Naive thymus-derived CD4-positive, alpha-beta T cell (primary cell): Measurements from ENCODE around the gene SYCP1. TPM values are rescaled to one million over a fixed set of nuclear protein-coding genes. Genes with fewer than 3 reads are reported as not detected.

ENCODE experiments used
- ATAC-seq: fragments of 150-1000 bp; cut with Tn5 transposase; 2 replicates; pipeline ENCODE4 v1.10.0; 2021; ENCODE audit warnings: mild to moderate bottlenecking, moderate library complexity
- CTCF ChIA-PET: fragments of 350-600 bp; sonication (Branson Sonifier 250); formaldehyde crosslinking; loops from one replicate; lab custom pipeline; 2021; ENCODE audit warnings: antibody characterized with exemption; lab: Charles Lee
- POLR2A ChIA-PET: fragments of 350-600 bp; sonication (Branson Sonifier 250); formaldehyde crosslinking; loops from one replicate; lab custom pipeline; 2021; ENCODE audit warnings: antibody characterized with exemption, inconsistent platforms; lab: Charles Lee
- DNase-seq, 9 donors: peaks; one replicate each; pipeline versions ENCODE4 v3.0.0 to v3.0.0-alpha.2; 2020 to 2022; ENCODE audit warnings: mixed read lengths in 1 of 9
- H3K27ac ChIP-seq: one replicate; pipeline ENCODE4 v1.7.0; 2013; ENCODE audit warnings: mild to moderate bottlenecking, low read depth, low read length, moderate library complexity
- H3K27me3 ChIP-seq, 2 donors: one replicate each; pipeline ENCODE4 v1.7.0; 2013; ENCODE audit warnings: low read length in 2 of 2, mild to moderate bottlenecking in 2 of 2, moderate library complexity in 2 of 2; ENCODE audit not compliant: control insufficient read depth in 2 of 2, insufficient read depth in 2 of 2
- H3K36me3 ChIP-seq, 3 experiments: 1 replicate in 2 of 3; 2 replicates in 1 of 3; pipeline ENCODE4 v1.7.0; 2013; ENCODE audit warnings: low read length in 3 of 3, mild to moderate bottlenecking in 3 of 3, moderate library complexity in 1 of 3; ENCODE audit not compliant: insufficient read depth in 3 of 3, control insufficient read depth in 2 of 3
- H3K4me1 ChIP-seq, 2 donors: one replicate each; pipeline ENCODE4 v1.7.0; 2013; ENCODE audit warnings: low read length in 2 of 2, mild to moderate bottlenecking in 2 of 2, moderate library complexity in 1 of 2; ENCODE audit not compliant: control insufficient read depth in 2 of 2, insufficient read depth in 2 of 2
- H3K4me3 ChIP-seq: 2 replicates; pipeline ENCODE4 v1.7.0; 2013; ENCODE audit warnings: mild to moderate bottlenecking, low read length
- H3K9me3 ChIP-seq, 3 experiments: 1 replicate in 2 of 3; 2 replicates in 1 of 3; pipeline ENCODE4 v1.7.0; 2013; ENCODE audit warnings: low read length in 3 of 3; ENCODE audit not compliant: control insufficient read depth in 2 of 3
- H3K27ac Mint-ChIP-seq, 9 donors: one replicate each; pipeline ENCODE4 v1.8.0; 2020 to 2022; ENCODE audit warnings: mixed read lengths in 9 of 9, mild to moderate bottlenecking in 8 of 9, moderate library complexity in 5 of 9, inconsistent platforms in 2 of 9
- H3K27me3 Mint-ChIP-seq, 5 donors: one replicate each; pipeline ENCODE4 v1.8.0; 2021 to 2022; ENCODE audit warnings: mixed read lengths in 5 of 5, mild to moderate bottlenecking in 1 of 5
- H3K36me3 Mint-ChIP-seq, 5 donors: one replicate each; pipeline ENCODE4 v1.8.0; 2020 to 2022; ENCODE audit warnings: mixed read lengths in 5 of 5, mild to moderate bottlenecking in 3 of 5, inconsistent platforms in 1 of 5
- H3K4me1 Mint-ChIP-seq, 7 donors: one replicate each; pipeline ENCODE4 v1.8.0; 2020 to 2022; ENCODE audit warnings: mixed read lengths in 7 of 7, mild to moderate bottlenecking in 3 of 7, inconsistent platforms in 1 of 7
- H3K4me3 Mint-ChIP-seq, 10 donors: one replicate each; pipeline ENCODE4 v1.8.0; 2020 to 2022; ENCODE audit warnings: mild to moderate bottlenecking in 10 of 10, mixed read lengths in 10 of 10, moderate library complexity in 6 of 10, inconsistent platforms in 2 of 10
- H3K9me3 Mint-ChIP-seq, 11 donors: one replicate each; pipeline ENCODE4 v1.8.0; 2020 to 2022; ENCODE audit warnings: mixed read lengths in 11 of 11, mild to moderate bottlenecking in 4 of 11, inconsistent platforms in 1 of 11, moderate library complexity in 1 of 11
- intact Hi-C, 2 donors: fragments of 100-400 bp; cut with micrococcal nuclease; formaldehyde crosslinking; loops; one replicate each; pipeline ENCODE4 v1.15.1; 2023
- polyA plus RNA-seq, 2 donors: library from polyadenylated mRNA; unstranded; fragments of 300-500 nt; fragmentation: Illumina TruSeq; gene quantifications; one replicate each; pipeline ENCODE4 v1.2.3, GENCODE V29; 2021
- total RNA-seq, 6 experiments: library from RNA in 5 of 6; stranded (reverse) in 5 of 6; gene quantifications; 1 replicate in 5 of 6; 2 replicates in 1 of 6; pipeline ENCODE4 v1.2.3 and lab custom pipeline; 2021 to 2026

SYCP1 gene
- total and polyA plus RNA-seq, 7 experiments from 2014 or later, result not detected

DNA sequence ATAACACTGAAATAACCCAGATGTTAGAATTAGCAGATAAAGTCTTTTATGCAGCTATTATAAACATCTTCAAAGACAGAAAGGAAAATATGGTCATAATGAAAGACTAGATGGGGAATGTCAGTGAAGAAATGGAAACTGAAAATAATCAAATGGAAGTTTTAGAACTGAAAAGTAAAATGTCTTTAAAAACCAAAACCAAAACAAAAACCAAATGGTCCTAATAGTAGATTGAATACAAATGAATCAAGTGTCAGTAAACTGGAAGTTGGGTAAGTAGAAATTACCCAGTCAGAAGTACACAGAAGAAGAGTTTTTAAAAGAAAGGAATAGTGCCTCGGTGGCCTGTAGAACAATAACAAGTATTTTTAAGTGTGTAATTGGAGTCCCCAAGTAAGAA is 72.7 kb downstream of the SYCP1 start:
- Histone ChIP-seq H3K27me3 (peaks cover 10 to 11% of the 10 kb centered on the region in 2 donors), H3K9me3 (no peaks in the 10 kb centered on the region), H3K4me1 (no peaks in the 10 kb centered on the region), H3K27ac (no peak overlapping the region), H3K36me3 (no peaks in the 10 kb centered on the region), H3K4me3 (no peak overlapping the region)
- H3K4me1 Mint-ChIP-seq, result peaks cover 0 to 5% (median 0%) of the 10 kb centered on the region in 7 donors
- peaks cover 17 to 62% (median 50%) of the 10 kb centered on the region in 5 donors for H3K27me3 Mint-ChIP-seq
- H3K9me3 Mint-ChIP-seq, result peaks cover 0 to 19% (median 5%) of the 10 kb centered on the region in 11 donors
- DNase-seq (no peak), ATAC-seq (no peak)
- no peak overlapping the region for H3K4me3 Mint-ChIP-seq
- ChIA-PET POLR2A (no interaction called here), CTCF (no interaction called here)
- peaks cover 0 to 6% (median 3%) of the 10 kb centered on the region in 5 donors for H3K36me3 Mint-ChIP-seq
- intact Hi-C loops, result no loop called here
- no peak overlapping the region for H3K27ac Mint-ChIP-seq

DNA sequence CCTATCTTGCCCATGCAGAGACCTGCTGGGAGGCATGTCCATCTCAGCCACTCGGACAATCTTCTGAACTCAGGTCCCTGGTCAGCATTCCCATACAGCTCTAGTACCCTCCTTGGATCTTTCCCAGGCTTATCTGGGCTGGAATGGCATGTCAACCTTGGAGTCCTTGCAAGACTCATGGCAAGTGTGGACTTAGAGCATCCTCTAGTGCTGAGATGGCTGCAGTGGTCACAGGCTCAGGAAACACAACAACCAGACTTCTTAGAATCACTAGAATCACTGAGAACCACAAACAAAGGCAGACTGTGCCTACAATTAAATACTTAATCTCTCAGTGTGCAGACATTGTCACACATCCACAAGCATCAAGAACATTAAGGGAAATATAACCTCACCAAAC is 101.9 kb downstream of the SYCP1 start:
- CTCF ChIA-PET, result no interaction called here

DNA sequence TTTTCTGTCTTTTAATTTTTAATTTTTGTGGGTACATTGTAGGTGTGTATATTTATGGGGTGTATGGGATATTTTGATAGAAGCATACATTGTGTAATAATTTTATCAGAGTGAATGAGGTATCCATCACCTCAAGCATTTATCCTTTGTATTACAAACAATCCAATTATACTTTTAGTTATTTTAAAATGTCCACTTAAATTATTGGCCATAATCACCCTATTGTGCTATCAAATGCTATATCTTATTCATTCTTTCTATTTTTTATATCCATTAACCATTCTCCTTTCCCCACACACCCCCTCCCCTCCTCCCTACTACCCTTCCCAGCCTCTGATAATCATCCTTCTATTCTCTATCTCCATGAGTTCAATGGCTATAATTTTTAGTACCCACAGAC is 104.8 kb downstream of the SYCP1 start:
- peaks cover 0 to 12% (median 2%) of the 10 kb centered on the region in 11 donors for H3K9me3 Mint-ChIP-seq
- no peak overlapping the region for H3K27ac ChIP-seq
- no peaks in the 10 kb centered on the region for H3K9me3 ChIP-seq
- no peak overlapping the region for H3K27ac Mint-ChIP-seq
- no peak for ATAC-seq
- POLR2A ChIA-PET, result no interaction called here
- intact Hi-C loops, result no loop called here
- no peaks in the 10 kb centered on the region for H3K27me3 ChIP-seq
- no peaks in the 10 kb centered on the region for H3K36me3 Mint-ChIP-seq
- no peak overlapping the region for H3K4me3 ChIP-seq
- peaks cover 0 to 3% (median 0%) of the 10 kb centered on the region in 7 donors for H3K4me1 Mint-ChIP-seq
- H3K27me3 Mint-ChIP-seq, result peaks cover 15 to 72% (median 47%) of the 10 kb centered on the region in 5 donors
- CTCF ChIA-PET, result no interaction called here
- H3K4me1 ChIP-seq, result no peaks in the 10 kb centered on the region
- DNase-seq, result no peak
- H3K4me3 Mint-ChIP-seq, result no peak overlapping the region
- H3K36me3 ChIP-seq, result no peaks in the 10 kb centered on the region

More for the DNA sequence above, 101.9 kb downstream of the SYCP1 start:
- no peaks in the 10 kb centered on the region for H3K9me3 ChIP-seq
- no peak overlapping the region for H3K27ac ChIP-seq
- intact Hi-C loops, result no loop called here
- Mint-ChIP-seq H3K9me3 (peaks cover 0 to 4% (median 3%) of the 10 kb centered on the region in 11 donors), H3K4me1 (peaks cover 0 to 3% (median 0%) of the 10 kb centered on the region in 7 donors), H3K27me3 (peaks cover 12 to 52% (median 35%) of the 10 kb centered on the region in 5 donors), H3K36me3 (no peaks in the 10 kb centered on the region), H3K4me3 (no peak overlapping the region), H3K27ac (no peak overlapping the region)
- H3K4me3 ChIP-seq, result no peak overlapping the region
- ATAC-seq, result no peak
- no peaks in the 10 kb centered on the region for H3K4me1 ChIP-seq
- DNase-seq, result no peak
- POLR2A ChIA-PET, result no interaction called here
- no peaks in the 10 kb centered on the region for H3K36me3 ChIP-seq
- no peaks in the 10 kb centered on the region for H3K27me3 ChIP-seq

DNA sequence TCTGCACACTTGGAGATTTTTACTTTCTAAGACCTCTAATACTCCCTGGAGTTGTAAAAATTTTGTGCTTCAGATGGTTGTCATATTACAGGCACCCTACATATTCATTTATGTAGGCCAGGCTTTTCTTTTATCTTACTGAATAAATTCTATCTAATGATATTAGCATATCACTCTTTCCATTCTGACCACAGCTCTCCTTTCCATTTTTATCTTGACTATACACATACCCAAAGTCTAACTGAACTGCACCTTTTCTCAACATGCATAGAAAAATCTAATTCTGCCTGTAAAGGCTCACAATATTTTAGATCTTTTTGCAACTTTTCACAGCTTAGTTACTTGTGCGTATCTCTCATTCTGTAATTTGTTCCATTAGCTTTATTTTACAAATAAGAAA is 122.2 kb downstream of the SYCP1 start:
- intact Hi-C loops, result no loop called here
- no peaks in the 10 kb centered on the region for H3K4me1 ChIP-seq
- no peak for ATAC-seq
- no peak overlapping the region for H3K4me3 ChIP-seq
- peaks cover 0 to 4% (median 0%) of the 10 kb centered on the region in 3 experiments for H3K9me3 ChIP-seq
- ChIA-PET CTCF (interaction anchor here (1.2 to 3.1 kb wide), 3 partner anchors 11 to 161 kb away, joined by 3 to 22 read pairs (median 3); no protein-coding TSS in a partner anchor), POLR2A (no interaction called here)
- DNase-seq, result no peak
- no peaks in the 10 kb centered on the region for H3K36me3 ChIP-seq
- Mint-ChIP-seq H3K4me1 (no peaks in the 10 kb centered on the region), H3K27ac (no peak overlapping the region), H3K36me3 (peaks cover 0 to 4% (median 0%) of the 10 kb centered on the region in 5 donors), H3K27me3 (peaks cover 6 to 31% (median 16%) of the 10 kb centered on the region in 5 donors), H3K9me3 (peaks cover under 1 to 4% (median 3%) of the 10 kb centered on the region in 11 donors), H3K4me3 (no peak overlapping the region)
- no peak overlapping the region for H3K27ac ChIP-seq
- H3K27me3 ChIP-seq, result no peaks in the 10 kb centered on the region

DNA sequence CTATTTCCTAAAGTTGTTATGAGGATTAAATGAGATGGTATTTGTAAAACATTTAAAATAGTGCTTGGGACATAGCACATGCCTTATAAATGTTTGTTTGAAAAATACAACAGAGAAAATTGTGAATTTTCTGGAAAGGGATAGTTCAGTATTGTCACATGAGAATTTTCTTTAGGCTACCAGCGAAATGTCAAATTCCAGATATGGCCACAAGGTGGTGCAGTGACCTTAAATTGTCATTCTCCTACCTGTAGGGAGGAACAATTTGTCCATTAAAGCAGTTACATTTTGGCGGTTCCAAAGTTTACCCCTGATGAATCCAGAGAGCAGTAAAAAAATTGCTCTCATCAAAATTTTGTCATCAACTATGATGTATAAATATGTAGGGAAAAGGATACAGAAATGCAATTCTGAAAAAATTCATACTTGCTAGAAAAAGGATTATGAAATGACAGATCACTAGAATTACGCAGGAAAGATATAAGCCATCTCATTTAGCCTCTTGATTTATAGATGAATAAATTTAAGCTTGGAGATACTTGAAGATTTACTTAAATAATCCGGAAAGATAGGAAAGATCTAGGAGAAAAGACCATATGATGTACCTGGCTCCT is 124.7 kb downstream of the SYCP1 start:
- POLR2A ChIA-PET, result no interaction called here
- peaks cover 0 to 16% (median 0%) of the 10 kb centered on the region in 3 experiments for H3K9me3 ChIP-seq
- no peak overlapping the region for H3K27ac ChIP-seq
- peaks cover 0 to 17% (median 0%) of the 10 kb centered on the region in 5 donors for H3K36me3 Mint-ChIP-seq
- H3K36me3 ChIP-seq, result no peaks in the 10 kb centered on the region
- no peaks in the 10 kb centered on the region for H3K27me3 ChIP-seq
- no peak overlapping the region for H3K4me3 ChIP-seq
- no peaks in the 10 kb centered on the region for H3K4me1 ChIP-seq
- H3K4me3 Mint-ChIP-seq, result no peak overlapping the region
- intact Hi-C loops, result loop anchor here (1.0 to 2.0 kb wide), 5 partner anchors 73 to 633 kb away; no protein-coding TSS in a partner anchor
- DNase-seq (peak; percentile 32 to 69 (median 56)), ATAC-seq (peak; percentile 76)
- peaks cover 5 to 23% (median 14%) of the 10 kb centered on the region in 5 donors for H3K27me3 Mint-ChIP-seq
- CTCF ChIA-PET, result interaction anchor here (0.6 to 1.9 kb wide), 10 partner anchors 71 to 1537 kb away, joined by 3 to 25 read pairs (median 3); no protein-coding TSS in a partner anchor
- peaks cover 5 to 19% (median 11%) of the 10 kb centered on the region in 11 donors for H3K9me3 Mint-ChIP-seq
- no peaks in the 10 kb centered on the region for H3K4me1 Mint-ChIP-seq
- no peak overlapping the region for H3K27ac Mint-ChIP-seq

DNA sequence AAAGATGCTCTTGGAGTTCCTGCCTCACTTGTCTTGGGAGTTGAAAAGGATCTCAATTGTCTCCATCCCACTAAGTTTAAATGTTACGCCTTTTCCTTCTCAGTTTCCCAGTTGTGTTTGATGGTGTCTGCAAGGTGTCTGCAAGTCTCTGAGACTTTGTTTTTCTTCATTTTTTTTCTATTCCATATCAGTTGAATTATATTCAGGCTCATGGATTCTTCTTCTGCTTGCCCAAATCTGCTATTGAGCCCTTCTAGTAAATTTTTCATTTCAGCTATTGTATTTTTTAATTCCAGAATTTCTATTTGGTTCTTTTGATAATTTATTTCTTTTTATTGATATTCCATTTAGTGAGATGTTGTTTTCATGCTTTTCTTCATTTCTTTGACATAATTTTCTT is 127.6 kb downstream of the SYCP1 start:
- Histone ChIP-seq H3K27ac (no peak overlapping the region), H3K9me3 (peaks cover 0 to 16% (median 0%) of the 10 kb centered on the region in 3 experiments), H3K36me3 (no peaks in the 10 kb centered on the region), H3K27me3 (no peaks in the 10 kb centered on the region), H3K4me3 (no peak overlapping the region), H3K4me1 (no peaks in the 10 kb centered on the region)
- CTCF ChIA-PET, result interaction anchor here (1.1 to 2.9 kb wide), 3 partner anchors 68 to 131 kb away, joined by 3 to 22 read pairs (median 10); no protein-coding TSS in a partner anchor
- intact Hi-C loops, result no loop called here
- ATAC-seq (no peak), DNase-seq (no peak)
- no peak overlapping the region for H3K4me3 Mint-ChIP-seq
- no peaks in the 10 kb centered on the region for H3K4me1 Mint-ChIP-seq
- POLR2A ChIA-PET, result interaction anchor here (1.6 kb wide), 1 partner anchor 17 kb away, joined by 5 read pairs; no protein-coding TSS in a partner anchor
- H3K9me3 Mint-ChIP-seq, result peaks cover 5 to 24% (median 14%) of the 10 kb centered on the region in 11 donors
- H3K36me3 Mint-ChIP-seq, result peaks cover 0 to 17% (median 3%) of the 10 kb centered on the region in 5 donors
- no peak overlapping the region for H3K27ac Mint-ChIP-seq
- peaks cover 0 to 15% (median 9%) of the 10 kb centered on the region in 5 donors for H3K27me3 Mint-ChIP-seq
